ENCODE measurements around the gene LPAR5.

GRCh38 chr12:6635856-6636531 lies at the start of gene LPAR5:
- TF ChIP-seq, protein P1, sequence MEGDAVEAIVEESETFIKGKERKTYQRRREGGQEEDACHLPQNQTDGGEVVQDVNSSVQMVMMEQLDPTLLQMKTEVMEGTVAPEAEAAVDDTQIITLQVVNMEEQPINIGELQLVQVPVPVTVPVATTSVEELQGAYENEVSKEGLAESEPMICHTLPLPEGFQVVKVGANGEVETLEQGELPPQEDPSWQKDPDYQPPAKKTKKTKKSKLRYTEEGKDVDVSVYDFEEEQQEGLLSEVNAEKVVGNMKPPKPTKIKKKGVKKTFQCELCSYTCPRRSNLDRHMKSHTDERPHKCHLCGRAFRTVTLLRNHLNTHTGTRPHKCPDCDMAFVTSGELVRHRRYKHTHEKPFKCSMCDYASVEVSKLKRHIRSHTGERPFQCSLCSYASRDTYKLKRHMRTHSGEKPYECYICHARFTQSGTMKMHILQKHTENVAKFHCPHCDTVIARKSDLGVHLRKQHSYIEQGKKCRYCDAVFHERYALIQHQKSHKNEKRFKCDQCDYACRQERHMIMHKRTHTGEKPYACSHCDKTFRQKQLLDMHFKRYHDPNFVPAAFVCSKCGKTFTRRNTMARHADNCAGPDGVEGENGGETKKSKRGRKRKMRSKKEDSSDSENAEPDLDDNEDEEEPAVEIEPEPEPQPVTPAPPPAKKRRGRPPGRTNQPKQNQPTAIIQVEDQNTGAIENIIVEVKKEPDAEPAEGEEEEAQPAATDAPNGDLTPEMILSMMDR (conservative IDR thresholded peaks at IDR 0.05; ENCODE audit: low read length), result no peak
- TF ChIP-seq EZH2phosphoT487 (IDR thresholded peaks at IDR 0.05; ENCODE audit: borderline replicate concordance), result no peak

Data from Loucy (cell line).